Neutrophil (primary cell): Measurements from ENCODE around the gene HSD17B12.

Experiments used
- H3K27ac ChIP-seq: fragments of 200-600 bp; sonication (generic); 2 replicates; pipeline ENCODE4 v1.5.1; 2016; ENCODE audit warnings: mild to moderate bottlenecking, moderate library complexity
- H3K27me3 ChIP-seq: fragments of 200-600 bp; sonication (generic); 2 replicates; pipeline ENCODE4 v1.6.0; 2016; ENCODE audit warnings: mild to moderate bottlenecking
- H3K36me3 ChIP-seq: fragments of 200-600 bp; sonication (generic); 2 replicates; pipeline ENCODE4 v1.5.1; 2017
- H3K4me1 ChIP-seq, 2 experiments: fragments of 200-600 bp in 1 of 2; sonication (generic) in 1 of 2; 1 replicate in 1 of 2; 2 replicates in 1 of 2; pipeline versions ENCODE4 v1.5.1 to v1.6.1; 2013 to 2016; ENCODE audit warnings: low read depth in 1 of 2, low read length in 1 of 2, mild to moderate bottlenecking in 1 of 2, moderate library complexity in 1 of 2; ENCODE audit not compliant: control insufficient read depth in 1 of 2, insufficient read depth in 1 of 2
- H3K4me3 ChIP-seq, 2 experiments: fragments of 200-600 bp in 1 of 2; sonication (generic) in 1 of 2; 1 replicate in 1 of 2; 2 replicates in 1 of 2; pipeline ENCODE4 v1.5.1; 2013 to 2016; ENCODE audit warnings: low read depth in 1 of 2, low read length in 1 of 2, mild to moderate bottlenecking in 1 of 2, moderate library complexity in 1 of 2
- H3K9me3 ChIP-seq: fragments of 200-600 bp; sonication (generic); 2 replicates; pipeline ENCODE4 v1.5.1; 2016
- CTCF ChIP-seq: fragments of 200-600 bp; sonication (generic); IDR thresholded peaks from 2 replicates; pipeline ENCODE4 v1.5.1; 2016; ENCODE audit warnings: antibody characterized with exemption

Gene HSD17B12

DNA sequence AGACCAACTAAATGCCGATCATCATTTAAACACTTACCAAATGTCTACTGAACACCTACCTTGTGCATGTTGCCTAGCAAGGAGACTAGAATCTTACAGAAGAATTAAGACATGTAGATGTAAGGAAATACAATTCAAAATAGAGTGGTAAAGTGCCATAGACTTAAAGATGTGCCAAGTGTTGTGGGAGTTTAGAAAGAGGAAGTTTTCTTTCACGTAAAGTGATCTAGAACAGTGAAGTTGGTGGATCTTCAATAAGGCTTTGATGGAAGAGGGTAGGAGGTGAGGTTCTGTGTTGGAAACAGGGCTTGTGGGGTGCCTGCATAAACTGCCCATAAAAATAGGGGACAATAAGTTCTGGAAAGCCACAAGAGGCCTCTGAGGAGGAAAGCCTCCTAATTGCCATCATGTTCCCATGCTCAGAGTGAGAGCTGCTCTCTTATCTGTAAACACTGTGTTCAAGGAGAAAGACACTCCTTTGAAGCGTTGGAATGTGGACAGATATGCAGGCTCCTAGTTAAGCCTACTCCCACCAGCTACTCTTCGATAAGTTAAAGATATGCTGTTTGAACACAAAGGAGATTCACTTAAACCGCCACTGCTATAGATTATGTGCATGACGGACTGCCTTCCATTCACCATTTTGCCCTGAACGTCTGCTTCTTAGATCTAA lies 66.7 kb downstream of the HSD17B12 start:
- Histone ChIP-seq H3K9me3 (no peaks in the 10 kb centered on the region), H3K27ac (peak overlapping the region; percentile 92), H3K4me3 (peak overlapping the region; percentile 16 to 29), H3K4me1 (peaks cover 41 to 52% of the 10 kb centered on the region in 2 experiments), H3K36me3 (no peaks in the 10 kb centered on the region), H3K27me3 (no peaks in the 10 kb centered on the region)
- no peak for TF ChIP-seq CTCF

GRCh38 chr11:43748095-43748494 lies 67.6 kb downstream of the HSD17B12 start:
- Histone ChIP-seq H3K4me3 (no peak overlapping the region), H3K4me1 (peaks cover 48 to 60% of the 10 kb centered on the region in 2 experiments), H3K36me3 (no peaks in the 10 kb centered on the region), H3K9me3 (no peaks in the 10 kb centered on the region), H3K27me3 (no peaks in the 10 kb centered on the region), H3K27ac (peak overlapping the region; percentile 92)
- no peak for TF ChIP-seq CTCF

- H3K4me3 ChIP-seq, result peak overlapping the region; percentile 13 to 49
- peak overlapping the region; percentile 87 for H3K27ac ChIP-seq
- no peaks in the 10 kb centered on the region for H3K9me3 ChIP-seq
- TF ChIP-seq CTCF, result no peak
- peaks cover 35 to 58% of the 10 kb centered on the region in 2 experiments for H3K4me1 ChIP-seq
- H3K27me3 ChIP-seq, result no peaks in the 10 kb centered on the region
- no peaks in the 10 kb centered on the region for H3K36me3 ChIP-seq
Measured at GRCh38 chr11:43751726-43752125, 71.2 kb downstream of the HSD17B12 start.

DNA sequence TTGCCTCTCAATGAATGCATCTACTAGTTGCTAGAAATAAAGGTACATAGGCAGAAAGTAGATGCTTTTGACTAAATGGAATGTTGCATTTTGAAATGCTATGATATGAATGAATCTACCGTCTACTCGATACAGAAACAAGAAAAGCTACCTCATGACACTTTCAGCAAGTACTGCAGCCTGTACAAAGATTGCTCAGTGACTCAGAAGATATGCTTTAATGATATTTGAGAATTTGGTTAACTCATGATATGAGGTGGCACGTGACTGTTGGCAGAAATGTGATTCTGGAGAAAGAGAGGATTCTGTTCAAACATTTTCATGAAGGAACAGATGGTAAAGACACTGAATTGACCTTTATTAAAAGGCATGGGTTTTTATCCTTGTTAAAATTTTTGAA lies 76.0 kb downstream of the HSD17B12 start:
- Histone ChIP-seq H3K27me3 (no peaks in the 10 kb centered on the region), H3K27ac (no peak overlapping the region), H3K4me1 (peaks cover 33 to 41% of the 10 kb centered on the region in 2 experiments), H3K4me3 (no peak overlapping the region), H3K9me3 (no peaks in the 10 kb centered on the region), H3K36me3 (no peaks in the 10 kb centered on the region)
- TF ChIP-seq CTCF, result no peak

- Histone ChIP-seq H3K27me3 (no peaks in the 10 kb centered on the region), H3K36me3 (no peaks in the 10 kb centered on the region), H3K27ac (peak overlapping the region; percentile 88), H3K9me3 (no peaks in the 10 kb centered on the region), H3K4me3 (peak overlapping the region in 1 of 2 experiments; percentile 33), H3K4me1 (peaks cover 19 to 22% of the 10 kb centered on the region in 2 experiments)
- TF ChIP-seq CTCF, result no peak
Measured at GRCh38 chr11:43758927-43759326, 78.4 kb downstream of the HSD17B12 start.
